K562 (cell line): Measurements from ENCODE around the gene MYH11. TPM values are rescaled to one million over a fixed set of nuclear protein-coding genes. Genes with fewer than 3 reads are reported as not detected.

Source experiments
- ATAC-seq: fragments of 200-7000 bp; cut with Tn5 transposase; 3 replicates; pipeline ENCODE4 v1.9.1; 2020; ENCODE audit warnings: moderate library complexity
- BruUV-seq: library from RNA; stranded (reverse); fragments of 400-500 nt; replicated peaks from 2 replicates; lab custom pipeline; 2021; lab: Mats Ljungman, UMichigan
- CTCF ChIA-PET: fragments of 300-600 bp; formaldehyde crosslinking; extraction: SDS; loops from one replicate; lab custom pipeline; 2021; ENCODE audit warnings: low intra/inter-chr PET ratio; lab: Yijun Ruan, JAX
- POLR2A ChIA-PET: fragments of 300-600, 350-650 bp; sonication (Branson Sonifier 250); formaldehyde crosslinking; extraction: SDS; loops from one replicate; lab custom pipeline; 2021; ENCODE audit warnings: antibody characterized with exemption, inconsistent platforms; lab: Yijun Ruan, JAX
- DNase-seq, 4 experiments: peaks; one replicate each; pipeline versions ENCODE4 v3.0.0 to v3.0.0-alpha.2; 2011 to 2018; ENCODE audit warnings: low spot score in 3 of 4, mixed read lengths in 3 of 4; ENCODE audit errors: extremely low read depth in 1 of 4
- FAIRE-seq: peaks from 2 replicates; lab custom pipeline; 2011; peaks lifted over from hg19 to GRCh38; lab: Jason Lieb, UNC
- H2AFZ ChIP-seq: 2 replicates; pipeline ENCODE4 v1.6.0; 2011; ENCODE audit warnings: low read depth, low read length, control low read depth, inconsistent platforms
- H3K27ac ChIP-seq: fragments of 200-600 bp; 3 replicates; pipeline ENCODE4 v1.8.0; 2011; ENCODE audit warnings: low read depth, mild to moderate bottlenecking, control low read depth, inconsistent platforms, low read length, moderate library complexity, mixed read lengths; ENCODE audit errors: extremely low read depth
- H3K27me3 ChIP-seq, 2 experiments: fragments of 300-600 bp in 1 of 2; 2 replicates in 1 of 2; 3 replicates in 1 of 2; pipeline versions ENCODE4 v1.6.0 to v1.8.0; 2011; ENCODE audit warnings: inconsistent platforms in 2 of 2, low read length in 2 of 2, mild to moderate bottlenecking in 1 of 2, mixed read lengths in 1 of 2, moderate library complexity in 1 of 2; ENCODE audit not compliant: control insufficient read depth in 2 of 2, insufficient read depth in 2 of 2
- H3K36me3 ChIP-seq: fragments of 300-600 bp; 3 replicates; pipeline ENCODE4 v1.8.0; 2011; ENCODE audit warnings: mild to moderate bottlenecking, low read length, inconsistent platforms; ENCODE audit not compliant: control insufficient read depth, insufficient read depth
- H3K4me1 ChIP-seq, 2 experiments: fragments of 200-600 bp in 1 of 2; replicated peaks in 1 of 2; 2 replicates in 1 of 2; 3 replicates in 1 of 2; pipeline versions ENCODE4 v1.5.1 to v1.8.0; 2011; ENCODE audit warnings: inconsistent platforms in 2 of 2, low read length in 2 of 2, mild to moderate bottlenecking in 1 of 2, mixed read lengths in 1 of 2, moderate library complexity in 1 of 2; ENCODE audit not compliant: control insufficient read depth in 2 of 2, insufficient read depth in 2 of 2
- H3K4me2 ChIP-seq: 2 replicates; pipeline ENCODE4 v1.6.1; 2011; ENCODE audit warnings: low read length, control low read depth, inconsistent platforms, mixed read lengths; ENCODE audit not compliant: insufficient read depth
- H3K4me3 ChIP-seq: fragments of 200-600 bp; sonication (generic), shearing (Covaris generic); 2 replicates; pipeline ENCODE4 v1.5.1; 2016; ENCODE audit warnings: control low read depth, inconsistent platforms
- H3K79me2 ChIP-seq: fragments of 200-600 bp; 3 replicates; pipeline ENCODE4 v1.8.0; 2011; ENCODE audit warnings: low read length, inconsistent platforms; ENCODE audit not compliant: control insufficient read depth, insufficient read depth
- H3K9ac ChIP-seq, 2 experiments: 2 replicates each; pipeline versions ENCODE4 v1.6.0 to v1.6.1; 2011; ENCODE audit warnings: low read depth in 2 of 2, low read length in 2 of 2, control low read depth in 1 of 2, inconsistent platforms in 1 of 2, mild to moderate bottlenecking in 1 of 2, mixed read lengths in 1 of 2; ENCODE audit not compliant: insufficient read depth in 1 of 2
- H3K9me1 ChIP-seq: one replicate; pipeline ENCODE4 v1.6.0; 2011; ENCODE audit warnings: inconsistent platforms, mild to moderate bottlenecking, low read length, moderate library complexity; ENCODE audit not compliant: control insufficient read depth, insufficient read depth
- H3K9me3 ChIP-seq: replicated peaks from 2 replicates; pipeline ENCODE4 v1.5.1; 2011; ENCODE audit warnings: low read depth, low read length, inconsistent platforms; ENCODE audit not compliant: control insufficient read depth, insufficient read depth
- H4K20me1 ChIP-seq: replicated peaks from 2 replicates; pipeline ENCODE4 v1.6.1; 2011; ENCODE audit warnings: low read length, inconsistent platforms, mixed read lengths; ENCODE audit not compliant: control insufficient read depth, insufficient read depth
- CHCHD3 ChIP-seq: fragments of 250-450 bp; sonication (Bioruptor Pico); IDR thresholded peaks from 2 replicates; pipeline ENCODE4 v2.1.2; 2022; ENCODE audit warnings: mild to moderate bottlenecking
- JUND ChIP-seq, 2 experiments: IDR thresholded peaks; 2 replicates in 1 of 2; 3 replicates in 1 of 2; pipeline ENCODE4 v1.6.1; 2011; ENCODE audit warnings: borderline replicate concordance in 2 of 2, low read depth in 2 of 2, low read length in 2 of 2, improper control_type of control experiment in 1 of 2, missing biosample characterization in 1 of 2, missing genetic modification characterization in 1 of 2, missing genetic modification reagents in 1 of 2
- NCOA2 ChIP-seq, 2 experiments: fragments of 450-650 bp; IDR thresholded peaks; 2 replicates each; pipeline ENCODE4 v1.6.1; 2018; ENCODE audit warnings: mild to moderate bottlenecking in 2 of 2, moderate library complexity in 1 of 2; ENCODE audit not compliant: partially characterized antibody in 2 of 2
- NFIX ChIP-seq: fragments of 250-450 bp; sonication (Bioruptor Pico); IDR thresholded peaks from 2 replicates; pipeline ENCODE4 v1.4.0; 2020; ENCODE audit warnings: low read depth, mild to moderate bottlenecking, moderate library complexity
- SP1 ChIP-seq: sonication (generic); formaldehyde crosslinking; IDR thresholded peaks from 2 replicates; pipeline ENCODE4 v1.8.1; 2022; ENCODE audit warnings: mild to moderate bottlenecking, missing genetic modification reagents
- ZNF431 ChIP-seq: sonication (generic); formaldehyde crosslinking; IDR thresholded peaks from 2 replicates; pipeline ENCODE4 v1.8.0; 2022; ENCODE audit warnings: mild to moderate bottlenecking, missing genetic modification reagents
- ZNF561 ChIP-seq: fragments of 450-650 bp; formaldehyde crosslinking; conservative IDR thresholded peaks from 2 replicates; pipeline ENCODE4 v1.4.0; 2020; ENCODE audit warnings: mild to moderate bottlenecking, moderate library complexity
- ZNF76 ChIP-seq: fragments of 250-450 bp; sonication (Bioruptor Pico); IDR thresholded peaks from 2 replicates; pipeline ENCODE4 v1.4.0; 2020; ENCODE audit warnings: mild to moderate bottlenecking, moderate library complexity, borderline replicate concordance
- WGBS: fragments of 100-300 bp; shearing (Covaris generic); methylation state at CpG from one replicate; pipeline ENCODE4 v1.1.6; 2016; ENCODE audit warnings: low coverage, mixed read lengths; ENCODE audit not compliant: insufficient coverage; ENCODE audit errors: missing lambda C conversion rate; 5-methylcytosine and 5-hydroxymethylcytosine counted together
- in situ Hi-C: fragments of 300-500 bp; cut with MboI; formaldehyde crosslinking; loops from 4 replicates; pipeline ENCODE4 v1.15.0; 2018; ENCODE audit warnings: inconsistent platforms, mixed read lengths
- intact Hi-C: fragments of 100-400 bp; cut with micrococcal nuclease; formaldehyde crosslinking; loops from 2 replicates; pipeline ENCODE4 v1.14.2; 2022
- polyA plus RNA-seq, 8 experiments: library from polyadenylated mRNA; depleted of rRNA in 4 of 8; stranded (reverse) in 5 of 8; unstranded in 3 of 8; fragments of >200 nt; fragmentation: Nextera tagmentation in 2 of 8; fragmentation: Illumina TruSeq in 1 of 8; extraction: Ambion mirVana in 2 of 8; extraction: Trizol in 1 of 8; gene quantifications; 2 replicates each; pipeline versions ENCODE4 v1.2.1 to v1.2.3, GENCODE V29; 2011 to 2014; ENCODE audit warnings: inconsistent platforms in 1 of 8, missing spikeins in 1 of 8
- total RNA-seq, 7 experiments: library from RNA; depleted of rRNA in 6 of 7; stranded (reverse); fragments of >200 nt in 6 of 7; fragmentation: Illumina TruSeq in 2 of 7; extraction: Trizol in 2 of 7; gene quantifications; 2 replicates each; pipeline versions ENCODE4 v1.2.1 to v1.2.3, GENCODE V29; 2011 to 2021; ENCODE audit warnings: low replicate concordance in 1 of 7
- TF ChIP-seq, protein P1 (sequence below): fragments of 450-650 bp; IDR thresholded peaks from 2 replicates; pipeline ENCODE4 v1.6.1; 2018; ENCODE audit not compliant: partially characterized antibody

Gene MYH11
- total and polyA plus RNA-seq, 9 of the 15 experiments (the other 6 are each of a cell fraction or from before 2014, with no cell fraction given), result 0.05 to 0.47 (median 0.08) TPM; not detected in 5

- TF ChIP-seq, protein P1, sequence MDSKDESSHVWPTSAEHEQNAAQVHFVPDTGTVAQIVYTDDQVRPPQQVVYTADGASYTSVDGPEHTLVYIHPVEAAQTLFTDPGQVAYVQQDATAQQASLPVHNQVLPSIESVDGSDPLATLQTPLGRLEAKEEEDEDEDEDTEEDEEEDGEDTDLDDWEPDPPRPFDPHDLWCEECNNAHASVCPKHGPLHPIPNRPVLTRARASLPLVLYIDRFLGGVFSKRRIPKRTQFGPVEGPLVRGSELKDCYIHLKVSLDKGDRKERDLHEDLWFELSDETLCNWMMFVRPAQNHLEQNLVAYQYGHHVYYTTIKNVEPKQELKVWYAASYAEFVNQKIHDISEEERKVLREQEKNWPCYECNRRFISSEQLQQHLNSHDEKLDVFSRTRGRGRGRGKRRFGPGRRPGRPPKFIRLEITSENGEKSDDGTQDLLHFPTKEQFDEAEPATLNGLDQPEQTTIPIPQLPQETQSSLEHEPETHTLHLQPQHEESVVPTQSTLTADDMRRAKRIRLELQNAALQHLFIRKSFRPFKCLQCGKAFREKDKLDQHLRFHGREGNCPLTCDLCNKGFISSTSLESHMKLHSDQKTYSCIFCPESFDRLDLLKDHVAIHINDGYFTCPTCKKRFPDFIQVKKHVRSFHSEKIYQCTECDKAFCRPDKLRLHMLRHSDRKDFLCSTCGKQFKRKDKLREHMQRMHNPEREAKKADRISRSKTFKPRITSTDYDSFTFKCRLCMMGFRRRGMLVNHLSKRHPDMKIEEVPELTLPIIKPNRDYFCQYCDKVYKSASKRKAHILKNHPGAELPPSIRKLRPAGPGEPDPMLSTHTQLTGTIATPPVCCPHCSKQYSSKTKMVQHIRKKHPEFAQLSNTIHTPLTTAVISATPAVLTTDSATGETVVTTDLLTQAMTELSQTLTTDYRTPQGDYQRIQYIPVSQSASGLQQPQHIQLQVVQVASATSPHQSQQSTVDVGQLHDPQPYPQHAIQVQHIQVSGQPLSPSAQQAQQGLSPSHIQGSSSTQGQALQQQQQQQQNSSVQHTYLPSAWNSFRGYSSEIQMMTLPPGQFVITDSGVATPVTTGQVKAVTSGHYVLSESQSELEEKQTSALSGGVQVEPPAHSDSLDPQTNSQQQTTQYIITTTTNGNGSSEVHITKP, result no peak
- TF ChIP-seq ZNF431 (CRISPR knock-in tag), result no peak
- no peak for TF ChIP-seq NFIX (CRISPR knock-in tag)
Measured at GRCh38 chr16:15746332-15746731, 110.5 kb downstream of the MYH11 start (continued).

GRCh38 chr16:15743657-15744056, 113.2 kb downstream of the MYH11 start:
- ChIA-PET POLR2A (no interaction called here), CTCF (no interaction called here)
- H3K9me1 ChIP-seq, result no peaks in the 10 kb centered on the region
- no TSS peak for BruUV-seq
- 15% methylated on average over 1 of the region's 1 CpG for whole genome bisulfite sequencing
- in situ Hi-C loops (no loop called here), intact Hi-C loops (no loop called here)
- H3K79me2 ChIP-seq, result no peaks in the 10 kb centered on the region
- peaks cover 6% of the 10 kb centered on the region for H3K9me3 ChIP-seq
- H3K9ac ChIP-seq, result no peak overlapping the region
- no peak for DNase-seq
- H4K20me1 ChIP-seq, result no peaks in the 10 kb centered on the region; the same call in 1 of the 2 replicates
- ATAC-seq, result no peak
- H3K27me3 ChIP-seq, result peaks cover 12 to 38% of the 10 kb centered on the region in 2 experiments; a peak in 3 of 5 replicates
- no peak overlapping the region for H3K4me3 ChIP-seq
- TF ChIP-seq ZNF561 (CRISPR knock-in tag) (no peak), ZNF76 (no peak), JUND (IDR thresholded peaks at IDR 0.05; ENCODE audit: borderline replicate concordance, low read depth, low read length) (no peak), JUND (tag; IDR thresholded peaks at IDR 0.05; ENCODE audit: borderline replicate concordance, low read depth, low read length) (no peak), NCOA2 (IDR thresholded peaks at IDR 0.05; ENCODE audit: partially characterized antibody in 2 of 2) (no peak), CHCHD3 (CRISPR knock-in tag) (no peak), SP1 (CRISPR knock-in tag) (no peak)
- FAIRE-seq, result no peak
- no peaks in the 10 kb centered on the region for H3K36me3 ChIP-seq
- no peak overlapping the region for H2AFZ ChIP-seq
- no peak overlapping the region for H3K27ac ChIP-seq
- H3K4me1 ChIP-seq, result no peaks in the 10 kb centered on the region; a peak in 1 of 5 replicates
- H3K4me2 ChIP-seq, result no peak overlapping the region
